GM12891 (cell line): ENCODE data around the gene ZNF655.

Experiments
- POLR2A ChIP-seq: IDR thresholded peaks from 2 replicates; pipeline ENCODE4 v1.6.1; 2011; ENCODE audit warnings: low read depth, low read length, control low read depth
- POLR2AphosphoS5 ChIP-seq: IDR thresholded peaks from 2 replicates; pipeline ENCODE4 v1.6.1; 2011; ENCODE audit warnings: low read depth, low read length, control low read depth
- SPI1 ChIP-seq: IDR thresholded peaks from 2 replicates; pipeline ENCODE4 v1.6.1; 2011; ENCODE audit warnings: low read depth, low read length, control low read depth

DNA sequence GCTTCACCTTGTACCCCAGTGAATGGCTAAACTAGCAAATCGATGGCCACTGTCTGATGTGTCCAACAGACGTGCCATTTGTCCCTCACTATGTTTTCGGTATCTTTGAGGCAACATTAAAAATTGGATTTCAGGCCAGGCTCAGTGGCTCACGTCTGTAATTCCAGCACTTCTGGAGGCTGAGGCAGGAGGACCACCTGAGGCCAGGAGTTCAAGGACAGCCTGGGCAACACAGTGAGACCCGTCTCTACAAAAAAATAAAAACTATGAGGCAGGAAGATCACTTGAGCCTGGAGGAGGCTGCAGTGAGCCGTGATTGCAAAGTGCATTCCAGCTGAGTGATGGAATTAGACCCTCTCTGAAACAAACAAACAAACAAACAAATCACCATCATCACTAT, 14.5 kb upstream of the ZNF655 start:
- TF ChIP-seq SPI1, result no peak
- no peak for TF ChIP-seq POLR2A
- no peak for TF ChIP-seq POLR2AphosphoS5
